ENCODE measurements around the gene KCNC4.

KCNC4 gene

GRCh38 chr1:110195196-110195595 is 14.9 kb upstream of the KCNC4 start:
- no peak for TF ChIP-seq GABPA (IDR thresholded peaks at IDR 0.05; ENCODE audit: low read depth)
- TF ChIP-seq, protein P1, sequence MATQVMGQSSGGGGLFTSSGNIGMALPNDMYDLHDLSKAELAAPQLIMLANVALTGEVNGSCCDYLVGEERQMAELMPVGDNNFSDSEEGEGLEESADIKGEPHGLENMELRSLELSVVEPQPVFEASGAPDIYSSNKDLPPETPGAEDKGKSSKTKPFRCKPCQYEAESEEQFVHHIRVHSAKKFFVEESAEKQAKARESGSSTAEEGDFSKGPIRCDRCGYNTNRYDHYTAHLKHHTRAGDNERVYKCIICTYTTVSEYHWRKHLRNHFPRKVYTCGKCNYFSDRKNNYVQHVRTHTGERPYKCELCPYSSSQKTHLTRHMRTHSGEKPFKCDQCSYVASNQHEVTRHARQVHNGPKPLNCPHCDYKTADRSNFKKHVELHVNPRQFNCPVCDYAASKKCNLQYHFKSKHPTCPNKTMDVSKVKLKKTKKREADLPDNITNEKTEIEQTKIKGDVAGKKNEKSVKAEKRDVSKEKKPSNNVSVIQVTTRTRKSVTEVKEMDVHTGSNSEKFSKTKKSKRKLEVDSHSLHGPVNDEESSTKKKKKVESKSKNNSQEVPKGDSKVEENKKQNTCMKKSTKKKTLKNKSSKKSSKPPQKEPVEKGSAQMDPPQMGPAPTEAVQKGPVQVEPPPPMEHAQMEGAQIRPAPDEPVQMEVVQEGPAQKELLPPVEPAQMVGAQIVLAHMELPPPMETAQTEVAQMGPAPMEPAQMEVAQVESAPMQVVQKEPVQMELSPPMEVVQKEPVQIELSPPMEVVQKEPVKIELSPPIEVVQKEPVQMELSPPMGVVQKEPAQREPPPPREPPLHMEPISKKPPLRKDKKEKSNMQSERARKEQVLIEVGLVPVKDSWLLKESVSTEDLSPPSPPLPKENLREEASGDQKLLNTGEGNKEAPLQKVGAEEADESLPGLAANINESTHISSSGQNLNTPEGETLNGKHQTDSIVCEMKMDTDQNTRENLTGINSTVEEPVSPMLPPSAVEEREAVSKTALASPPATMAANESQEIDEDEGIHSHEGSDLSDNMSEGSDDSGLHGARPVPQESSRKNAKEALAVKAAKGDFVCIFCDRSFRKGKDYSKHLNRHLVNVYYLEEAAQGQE (IDR thresholded peaks at IDR 0.05; ENCODE audit: insufficient replicate concordance, low read depth), result no peak
- TF ChIP-seq, protein P2, sequence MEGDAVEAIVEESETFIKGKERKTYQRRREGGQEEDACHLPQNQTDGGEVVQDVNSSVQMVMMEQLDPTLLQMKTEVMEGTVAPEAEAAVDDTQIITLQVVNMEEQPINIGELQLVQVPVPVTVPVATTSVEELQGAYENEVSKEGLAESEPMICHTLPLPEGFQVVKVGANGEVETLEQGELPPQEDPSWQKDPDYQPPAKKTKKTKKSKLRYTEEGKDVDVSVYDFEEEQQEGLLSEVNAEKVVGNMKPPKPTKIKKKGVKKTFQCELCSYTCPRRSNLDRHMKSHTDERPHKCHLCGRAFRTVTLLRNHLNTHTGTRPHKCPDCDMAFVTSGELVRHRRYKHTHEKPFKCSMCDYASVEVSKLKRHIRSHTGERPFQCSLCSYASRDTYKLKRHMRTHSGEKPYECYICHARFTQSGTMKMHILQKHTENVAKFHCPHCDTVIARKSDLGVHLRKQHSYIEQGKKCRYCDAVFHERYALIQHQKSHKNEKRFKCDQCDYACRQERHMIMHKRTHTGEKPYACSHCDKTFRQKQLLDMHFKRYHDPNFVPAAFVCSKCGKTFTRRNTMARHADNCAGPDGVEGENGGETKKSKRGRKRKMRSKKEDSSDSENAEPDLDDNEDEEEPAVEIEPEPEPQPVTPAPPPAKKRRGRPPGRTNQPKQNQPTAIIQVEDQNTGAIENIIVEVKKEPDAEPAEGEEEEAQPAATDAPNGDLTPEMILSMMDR (IDR thresholded peaks at IDR 0.05; ENCODE audit: insufficient read depth, low read length), result no peak
- no peak for TF ChIP-seq POLR2AphosphoS5 (IDR thresholded peaks at IDR 0.05; ENCODE audit: low read depth)
- no peak for TF ChIP-seq SPI1 (IDR thresholded peaks at IDR 0.05; ENCODE audit: borderline replicate concordance, low read depth)
- Histone ChIP-seq H3K27ac (replicated peaks) (no peak overlapping the region), H3K4me3 (replicated peaks; ENCODE audit: insufficient read depth, low read length) (no peak overlapping the region), H3K27me3 (ENCODE audit: insufficient read depth, poor library complexity, severe bottlenecking) (no peaks in the 10 kb centered on the region)
- DNase-seq (ENCODE audit: low read depth in 1 of 2, low spot score in 1 of 2), result no peak

GRCh38 chr1:110196917-110197765 is 13.0 kb upstream of the KCNC4 start:
- Histone ChIP-seq H3K27me3 (ENCODE audit: insufficient read depth, poor library complexity, severe bottlenecking) (no peaks in the 10 kb centered on the region), H3K27ac (replicated peaks) (no peak overlapping the region), H3K4me3 (replicated peaks; ENCODE audit: insufficient read depth, low read length) (no peak overlapping the region)
- DNase-seq (ENCODE audit: low read depth in 1 of 2, low spot score in 1 of 2), result peak; percentile 48 to 56
- TF ChIP-seq, protein P2 (IDR thresholded peaks at IDR 0.05; ENCODE audit: insufficient read depth, low read length), result peak; percentile 88
- TF ChIP-seq GABPA (IDR thresholded peaks at IDR 0.05; ENCODE audit: low read depth) (no peak), POLR2AphosphoS5 (IDR thresholded peaks at IDR 0.05; ENCODE audit: low read depth) (no peak), SPI1 (IDR thresholded peaks at IDR 0.05; ENCODE audit: borderline replicate concordance, low read depth) (no peak)
- TF ChIP-seq, protein P1 (IDR thresholded peaks at IDR 0.05; ENCODE audit: insufficient replicate concordance, low read depth), result no peak

- no peak for DNase-seq (ENCODE audit: low read depth in 1 of 2, low spot score in 1 of 2)
- no peak for TF ChIP-seq GABPA (IDR thresholded peaks at IDR 0.05; ENCODE audit: low read depth)
- no peak for TF ChIP-seq POLR2AphosphoS5 (IDR thresholded peaks at IDR 0.05; ENCODE audit: low read depth)
- no peak for TF ChIP-seq SPI1 (IDR thresholded peaks at IDR 0.05; ENCODE audit: borderline replicate concordance, low read depth)
- TF ChIP-seq, protein P2 (IDR thresholded peaks at IDR 0.05; ENCODE audit: insufficient read depth, low read length), result no peak
- TF ChIP-seq, protein P1 (IDR thresholded peaks at IDR 0.05; ENCODE audit: insufficient replicate concordance, low read depth), result no peak
- Histone ChIP-seq H3K27me3 (ENCODE audit: insufficient read depth, poor library complexity, severe bottlenecking) (no peaks in the 10 kb centered on the region), H3K4me3 (replicated peaks; ENCODE audit: insufficient read depth, low read length) (no peak overlapping the region), H3K27ac (replicated peaks) (no peak overlapping the region)
Measured at GRCh38 chr1:110197905-110198629, 12.0 kb upstream of the KCNC4 start.
